Vagina (tissue), 2 donors: Measurements from ENCODE around the gene ALOX12B. TPM values are rescaled to one million over a fixed set of nuclear protein-coding genes. Genes with fewer than 3 reads are reported as not detected.

Experiments
- DNase-seq, 2 donors: peaks; one replicate each; pipeline ENCODE4 v3.0.0-alpha.2; 2017; ENCODE audit errors: extremely low spot score in 2 of 2
- H3K27ac ChIP-seq: fragments of 200-600 bp; sonication (generic); one replicate; pipeline ENCODE4 v1.5.1; 2019
- H3K27me3 ChIP-seq: fragments of 200-600 bp; sonication (generic); one replicate; pipeline ENCODE4 v1.5.1; 2019
- H3K36me3 ChIP-seq, 2 donors: fragments of 200-600 bp; sonication (generic); one replicate each; pipeline ENCODE4 v1.5.1; 2017 to 2019
- H3K4me1 ChIP-seq: fragments of 200-600 bp; sonication (generic); one replicate; pipeline ENCODE4 v1.5.1; 2019
- H3K4me3 ChIP-seq, 2 donors: fragments of 200-600 bp; sonication (generic); 1 replicate in 1 of 2; 2 replicates in 1 of 2; pipeline ENCODE4 v1.5.1; 2016 to 2019
- H3K9me3 ChIP-seq: fragments of 200-600 bp; sonication (generic); one replicate; pipeline ENCODE4 v1.5.1; 2019
- CTCF ChIP-seq, 3 experiments: fragments of 450-650 bp in 2 of 3; fragments of 200-600 bp in 1 of 3; sonication (generic) in 1 of 3; IDR thresholded peaks; one replicate each; pipeline ENCODE4 v1.5.1; 2017 to 2019; ENCODE audit warnings: antibody characterized with exemption in 3 of 3, mild to moderate bottlenecking in 2 of 3, moderate library complexity in 2 of 3
- POLR2A ChIP-seq, 2 donors: fragments of 450-650 bp; IDR thresholded peaks; one replicate each; pipeline ENCODE4 v1.6.1; 2017; ENCODE audit warnings: antibody characterized with exemption in 2 of 2, mild to moderate bottlenecking in 2 of 2, moderate library complexity in 2 of 2
- POLR2AphosphoS5 ChIP-seq, 2 donors: sonication (generic); formaldehyde crosslinking; IDR thresholded peaks; one replicate each; pipeline ENCODE4 v1.9.0; 2017; ENCODE audit warnings: antibody characterized with exemption in 2 of 2, mild to moderate bottlenecking in 2 of 2, low read depth in 1 of 2; ENCODE audit not compliant: insufficient read depth in 1 of 2
- intact Hi-C: fragments of 100-400 bp; cut with DNase I; formaldehyde crosslinking; loops from one replicate; pipeline ENCODE4 v1.15.1; 2023
- total RNA-seq: library from RNA; depleted of rRNA; stranded (reverse); fragments of >200 nt; gene quantifications from one replicate; pipeline ENCODE4 v1.2.3, GENCODE V29; 2016

Gene ALOX12B
- total RNA-seq, 1 donor from 2014 or later: 15.0 TPM

- peaks cover 20% of the 10 kb centered on the region for H3K4me1 ChIP-seq
- peaks cover 10% of the 10 kb centered on the region for H3K27me3 ChIP-seq
- intact Hi-C loops: no loop called here
- no peak for DNase-seq
- TF ChIP-seq POLR2AphosphoS5 (IDR thresholded peaks at IDR 0.05; ENCODE audit: insufficient read depth in 1 of 2, low read depth in 1 of 2): no peak
- H3K36me3 ChIP-seq: no peaks in the 10 kb centered on the region
- H3K27ac ChIP-seq: no peak overlapping the region
- no peaks in the 10 kb centered on the region for H3K9me3 ChIP-seq
- H3K4me3 ChIP-seq: no peak overlapping the region
Measured at GRCh38 chr17:8071496-8071895, 16.0 kb downstream of the ALOX12B start.

- TF ChIP-seq CTCF (IDR thresholded peaks at IDR 0.05): no peak
- no peak for TF ChIP-seq POLR2A (IDR thresholded peaks at IDR 0.05)
- no peak for TF ChIP-seq POLR2AphosphoS5 (IDR thresholded peaks at IDR 0.05; ENCODE audit: insufficient read depth in 1 of 2, low read depth in 1 of 2)
- peaks cover 20% of the 10 kb centered on the region for H3K4me1 ChIP-seq
- intact Hi-C loops: no loop called here
- H3K36me3 ChIP-seq: no peaks in the 10 kb centered on the region
- no peak overlapping the region for H3K27ac ChIP-seq
- no peaks in the 10 kb centered on the region for H3K9me3 ChIP-seq
- DNase-seq: no peak
- H3K27me3 ChIP-seq: peaks cover 10% of the 10 kb centered on the region
- H3K4me3 ChIP-seq: no peak overlapping the region
Measured at GRCh38 chr17:8069587-8069860, 18.0 kb downstream of the ALOX12B start.

DNA sequence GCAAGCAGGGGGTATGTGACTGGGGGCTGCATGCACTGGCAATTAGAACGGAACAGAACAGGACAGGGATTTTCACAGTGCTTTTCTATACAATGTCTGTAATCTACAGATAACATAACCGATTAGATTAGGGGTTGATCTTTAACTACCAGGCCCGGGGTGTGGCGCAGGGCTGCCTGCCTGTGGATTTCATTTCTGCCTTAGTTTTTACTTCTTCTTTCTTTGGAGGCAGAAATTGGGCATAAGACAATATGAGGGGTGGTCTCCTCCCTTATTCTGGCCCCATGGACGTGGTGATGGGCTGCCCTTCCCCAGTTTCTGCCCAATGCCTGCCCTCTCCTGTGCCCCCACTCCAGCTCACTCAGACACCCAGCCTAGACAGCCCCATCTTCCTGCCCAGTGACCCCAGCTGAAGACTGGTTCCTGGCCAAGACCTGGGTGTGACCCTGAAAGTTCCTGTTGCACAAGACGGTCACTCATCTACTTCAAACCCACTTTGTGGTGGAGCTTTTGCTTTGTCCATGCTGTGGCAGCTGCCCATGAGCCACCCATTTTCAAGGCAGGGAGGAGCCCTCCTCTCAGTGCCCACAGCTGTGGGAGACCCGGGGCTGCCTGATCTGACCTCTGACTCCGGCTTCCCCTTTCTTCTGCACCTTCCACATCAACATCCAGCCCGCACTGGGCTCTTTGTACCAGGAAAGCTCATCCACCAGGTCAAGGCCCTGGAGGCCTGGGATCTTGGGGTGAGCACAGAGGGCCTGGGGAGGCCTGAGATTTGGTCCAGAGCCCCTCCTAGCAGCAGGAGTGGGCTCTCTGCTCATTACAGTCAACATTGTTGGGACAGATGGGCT lies 18.6 kb downstream of the ALOX12B start:
- H3K36me3 ChIP-seq: no peaks in the 10 kb centered on the region
- H3K27me3 ChIP-seq: peaks cover 10% of the 10 kb centered on the region
- no peak overlapping the region for H3K27ac ChIP-seq
- peaks cover 23% of the 10 kb centered on the region for H3K4me1 ChIP-seq
- H3K9me3 ChIP-seq: no peaks in the 10 kb centered on the region
- no peak for DNase-seq
- intact Hi-C loops: no loop called here
- TF ChIP-seq CTCF (IDR thresholded peaks at IDR 0.05) (no peak), POLR2AphosphoS5 (IDR thresholded peaks at IDR 0.05; ENCODE audit: insufficient read depth in 1 of 2, low read depth in 1 of 2) (peak in 1 of 2 donors; percentile 20)
- H3K4me3 ChIP-seq: no peak overlapping the region

DNA sequence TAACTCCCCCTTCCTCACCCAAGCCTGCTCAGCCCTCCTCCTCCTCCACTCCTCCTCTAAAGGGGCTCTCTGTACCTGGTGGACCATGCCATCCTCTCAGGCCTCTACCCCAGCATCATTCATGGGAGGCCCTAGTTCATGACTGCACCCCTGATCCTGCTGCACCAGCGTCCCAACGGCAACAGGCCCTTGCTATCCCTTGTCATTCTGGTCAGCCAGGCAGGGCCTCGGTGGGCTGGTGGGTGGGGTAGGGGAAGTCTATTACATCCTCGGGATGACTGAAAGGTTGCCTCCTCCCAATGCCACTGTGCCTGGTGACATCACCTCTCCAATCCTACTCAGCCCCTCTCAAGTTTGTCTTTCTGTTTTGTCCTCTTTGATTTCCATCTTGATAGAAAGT lies 19.7 kb downstream of the ALOX12B start:
- Histone ChIP-seq H3K27ac (no peak overlapping the region), H3K36me3 (no peaks in the 10 kb centered on the region), H3K9me3 (no peaks in the 10 kb centered on the region), H3K4me3 (no peak overlapping the region), H3K4me1 (peaks cover 21% of the 10 kb centered on the region), H3K27me3 (peaks cover under 1% of the 10 kb centered on the region)
- TF ChIP-seq CTCF (IDR thresholded peaks at IDR 0.05) (no peak), POLR2A (IDR thresholded peaks at IDR 0.05) (no peak), POLR2AphosphoS5 (IDR thresholded peaks at IDR 0.05; ENCODE audit: insufficient read depth in 1 of 2, low read depth in 1 of 2) (no peak)
- intact Hi-C loops: no loop called here
- DNase-seq: no peak

DNA sequence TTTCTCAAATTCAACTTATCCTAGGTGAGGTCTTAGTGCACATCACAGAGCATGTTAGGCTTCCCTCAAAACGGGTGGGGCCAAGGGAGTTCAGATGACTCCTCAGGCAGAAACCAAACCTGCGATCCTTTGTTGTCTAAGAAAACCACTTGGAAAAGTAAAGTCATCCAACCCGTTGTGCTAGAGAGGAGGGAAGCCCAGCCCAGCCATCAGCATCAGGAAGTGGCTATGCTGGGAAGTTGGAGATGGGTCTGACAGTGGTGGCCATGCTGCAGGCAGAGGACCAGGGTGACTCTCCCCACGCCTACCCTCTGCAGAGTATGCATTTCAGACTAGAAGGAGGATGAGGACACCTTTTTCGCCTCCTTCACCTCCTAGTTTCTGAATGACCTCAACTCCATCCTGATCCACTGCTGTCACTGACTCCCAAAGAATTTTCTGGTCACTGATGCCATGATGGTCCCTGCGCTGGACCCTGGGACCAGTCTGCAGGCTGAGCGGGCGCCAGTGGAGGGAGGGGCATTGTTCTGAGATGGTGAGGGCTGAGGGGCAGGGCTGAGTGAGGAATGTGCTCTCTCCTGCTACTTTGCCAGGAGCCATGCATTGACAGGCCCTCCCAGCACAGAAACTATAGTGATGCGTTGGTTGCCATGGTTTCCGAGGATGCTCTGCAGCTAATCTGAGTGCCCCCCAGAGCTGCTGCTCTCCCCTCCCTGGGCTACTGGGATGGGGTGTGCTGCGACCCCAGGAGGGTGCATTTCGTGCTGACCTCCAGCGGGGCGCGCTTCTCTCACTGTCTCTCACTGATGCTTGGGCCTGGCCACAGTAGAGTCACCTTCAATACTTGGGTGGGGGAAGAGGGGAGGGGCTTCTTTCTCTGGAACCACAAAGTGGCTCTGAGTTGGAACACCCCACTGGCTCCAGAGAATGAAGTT lies 20.4 kb downstream of the ALOX12B start:
- Histone ChIP-seq H3K4me1 (peaks cover 21% of the 10 kb centered on the region), H3K27me3 (no peaks in the 10 kb centered on the region), H3K9me3 (no peaks in the 10 kb centered on the region), H3K4me3 (no peak overlapping the region), H3K27ac (no peak overlapping the region), H3K36me3 (no peaks in the 10 kb centered on the region)
- intact Hi-C loops: no loop called here
- TF ChIP-seq POLR2A (IDR thresholded peaks at IDR 0.05) (no peak), CTCF (IDR thresholded peaks at IDR 0.05) (no peak), POLR2AphosphoS5 (IDR thresholded peaks at IDR 0.05; ENCODE audit: insufficient read depth in 1 of 2, low read depth in 1 of 2) (no peak)
- no peak for DNase-seq
